LNCaP clone FGC (cell line): ENCODE results near the gene HOGA1.

Experiments used
- DNase-seq: peaks from one replicate; pipeline ENCODE4 v3.0.0-alpha.2; 2011; ENCODE audit warnings: low read depth
- H3K4me3 ChIP-seq: 2 replicates; pipeline ENCODE4 v1.5.1; 2011; ENCODE audit warnings: mild to moderate bottlenecking, low read depth, low read length, control low read depth
- CTCF ChIP-seq: IDR thresholded peaks from 2 replicates; pipeline ENCODE4 v1.5.1; 2012; ENCODE audit warnings: mild to moderate bottlenecking; ENCODE audit not compliant: control insufficient read depth, insufficient read depth; ENCODE audit errors: extremely low read depth

HOGA1 gene

GRCh38 chr10:97577701-97578100, 6.5 kb upstream of the HOGA1 start:
- TF ChIP-seq CTCF: no peak
- DNase-seq: no peak
- no peak overlapping the region for H3K4me3 ChIP-seq

DNA sequence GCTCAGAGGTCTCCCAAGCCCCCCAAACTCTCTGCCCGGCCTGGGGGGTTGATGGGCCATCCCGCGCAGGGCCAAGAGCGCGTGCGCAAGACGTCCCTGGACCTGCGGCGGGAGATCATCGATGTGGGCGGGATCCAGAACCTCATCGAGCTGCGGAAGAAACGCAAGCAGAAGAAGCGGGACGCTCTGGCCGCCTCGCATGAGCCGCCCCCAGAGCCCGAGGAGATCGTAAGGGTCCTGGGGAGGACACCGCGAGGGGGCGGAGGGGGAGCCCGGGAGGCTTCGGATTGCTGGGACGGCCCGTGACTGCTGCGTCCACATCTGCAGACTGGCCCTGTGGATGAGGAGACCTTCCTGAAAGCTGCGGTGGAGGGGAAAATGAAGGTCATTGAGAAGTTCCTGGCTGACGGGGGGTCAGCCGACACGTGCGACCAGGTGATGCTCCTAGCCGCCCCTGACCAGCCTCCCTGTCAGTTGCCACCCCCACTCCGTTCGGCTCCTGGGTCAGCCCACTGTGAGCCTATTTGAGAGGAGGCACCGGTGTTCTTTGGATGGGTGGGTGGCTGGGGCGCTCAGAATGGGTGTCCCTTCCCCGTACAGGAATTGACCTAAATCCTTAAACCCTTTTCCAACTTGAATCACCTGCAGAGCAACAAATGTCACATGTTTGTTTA, 5.9 kb upstream of the HOGA1 start:
- no peak for TF ChIP-seq CTCF
- no peak overlapping the region for H3K4me3 ChIP-seq
- DNase-seq: no peak

- DNase-seq: no peak
- no peak for TF ChIP-seq CTCF
- H3K4me3 ChIP-seq: no peak overlapping the region
Observed at GRCh38 chr10:97580421-97581367, 3.5 kb upstream of the HOGA1 start.

GRCh38 chr10:97582169-97582568, 2.0 kb upstream of the HOGA1 start:
- no peak overlapping the region for H3K4me3 ChIP-seq

GRCh38 chr10:97583476-97583875, 713 bp upstream of the HOGA1 start:
- no peak overlapping the region for H3K4me3 ChIP-seq
- DNase-seq: no peak
- no peak for TF ChIP-seq CTCF

More at GRCh38 chr10:97582169-97582568, 2.0 kb upstream of the HOGA1 start:
- no peak for DNase-seq
- TF ChIP-seq CTCF: no peak

GRCh38 chr10:97584798-97585438, 729 bp downstream of the HOGA1 start:
- no peak for DNase-seq
- TF ChIP-seq CTCF: no peak
- H3K4me3 ChIP-seq: peak overlapping the region; percentile 55
